BJ (cell line): ENCODE measurements around the gene TPGS1. TPM values are rescaled to one million over a fixed set of nuclear protein-coding genes. Genes with fewer than 3 reads are reported as not detected.

ENCODE experiments used
- CTCF ChIA-PET: fragments of 350-600 bp; formaldehyde crosslinking; extraction: SDS; loops from one replicate; lab custom pipeline; 2021; ENCODE audit warnings: antibody characterized with exemption, inconsistent platforms; lab: Yijun Ruan, JAX
- POLR2A ChIA-PET: fragments of 300-600 bp; sonication (Branson Sonifier 250); formaldehyde crosslinking; extraction: SDS; loops from one replicate; lab custom pipeline; 2021; ENCODE audit warnings: antibody characterized with exemption; lab: Charles Lee
- DNase-seq: peaks from one replicate; pipeline ENCODE4 v3.0.0-alpha.2; 2011; ENCODE audit warnings: low read depth
- H3K27me3 ChIP-seq: 2 replicates; pipeline ENCODE4 v1.6.0; 2011; ENCODE audit warnings: low read length; ENCODE audit not compliant: control insufficient read depth, insufficient read depth
- H3K36me3 ChIP-seq: 2 replicates; pipeline ENCODE4 v1.5.1; 2011; ENCODE audit warnings: low read length; ENCODE audit not compliant: control insufficient read depth, insufficient read depth
- H3K4me3 ChIP-seq: 2 replicates; pipeline ENCODE4 v1.5.1; 2011; ENCODE audit warnings: low read depth, mild to moderate bottlenecking, control low read depth, low read length
- polyA plus RNA-seq: library from polyadenylated mRNA; depleted of rRNA; stranded (reverse); fragments of >200 nt; gene quantifications from 2 replicates; pipeline ENCODE4 v1.2.3, GENCODE V29; 2011
- TF ChIP-seq, protein P1 (sequence below): IDR thresholded peaks from 2 replicates; pipeline ENCODE4 v1.5.1; 2011; ENCODE audit warnings: low read depth, mild to moderate bottlenecking, control low read depth, inconsistent platforms, low read length, moderate library complexity; ENCODE audit not compliant: insufficient read depth

The TPGS1 gene
- polyA plus RNA-seq, 1 experiment: 6.8 TPM

GRCh38 chr19:510606-511100 is 3.4 kb downstream of the TPGS1 start:
- CTCF ChIA-PET: interaction anchor here (0.7 to 3.2 kb wide), 14 partner anchors 11 to 167 kb away, joined by 3 to 34 read pairs (median 4); partner anchors contain the start of gene CDC34

GRCh38 chr19:511101-511851 is 4.0 kb downstream of the TPGS1 start:
- no peak for DNase-seq
- POLR2A ChIA-PET: no interaction called here
- H3K36me3 ChIP-seq: peaks cover 6% of the 10 kb centered on the region; the same call in 1 of the 2 replicates
- CTCF ChIA-PET: interaction anchor here (0.7 to 3.2 kb wide), 14 partner anchors 10 to 168 kb away, joined by 3 to 34 read pairs (median 4); partner anchors contain the start of gene CDC34
- no peak overlapping the region for H3K4me3 ChIP-seq
- TF ChIP-seq, protein P1, sequence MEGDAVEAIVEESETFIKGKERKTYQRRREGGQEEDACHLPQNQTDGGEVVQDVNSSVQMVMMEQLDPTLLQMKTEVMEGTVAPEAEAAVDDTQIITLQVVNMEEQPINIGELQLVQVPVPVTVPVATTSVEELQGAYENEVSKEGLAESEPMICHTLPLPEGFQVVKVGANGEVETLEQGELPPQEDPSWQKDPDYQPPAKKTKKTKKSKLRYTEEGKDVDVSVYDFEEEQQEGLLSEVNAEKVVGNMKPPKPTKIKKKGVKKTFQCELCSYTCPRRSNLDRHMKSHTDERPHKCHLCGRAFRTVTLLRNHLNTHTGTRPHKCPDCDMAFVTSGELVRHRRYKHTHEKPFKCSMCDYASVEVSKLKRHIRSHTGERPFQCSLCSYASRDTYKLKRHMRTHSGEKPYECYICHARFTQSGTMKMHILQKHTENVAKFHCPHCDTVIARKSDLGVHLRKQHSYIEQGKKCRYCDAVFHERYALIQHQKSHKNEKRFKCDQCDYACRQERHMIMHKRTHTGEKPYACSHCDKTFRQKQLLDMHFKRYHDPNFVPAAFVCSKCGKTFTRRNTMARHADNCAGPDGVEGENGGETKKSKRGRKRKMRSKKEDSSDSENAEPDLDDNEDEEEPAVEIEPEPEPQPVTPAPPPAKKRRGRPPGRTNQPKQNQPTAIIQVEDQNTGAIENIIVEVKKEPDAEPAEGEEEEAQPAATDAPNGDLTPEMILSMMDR: no peak
- H3K27me3 ChIP-seq: no peaks in the 10 kb centered on the region

More at GRCh38 chr19:510606-511100, 3.4 kb downstream of the TPGS1 start:
- POLR2A ChIA-PET: no interaction called here
- Histone ChIP-seq H3K27me3 (no peaks in the 10 kb centered on the region), H3K4me3 (no peak overlapping the region), H3K36me3 (peaks cover 6% of the 10 kb centered on the region; the same call in 1 of the 2 replicates)
- TF ChIP-seq, protein P1: peak; percentile 98
- no peak for DNase-seq

DNA sequence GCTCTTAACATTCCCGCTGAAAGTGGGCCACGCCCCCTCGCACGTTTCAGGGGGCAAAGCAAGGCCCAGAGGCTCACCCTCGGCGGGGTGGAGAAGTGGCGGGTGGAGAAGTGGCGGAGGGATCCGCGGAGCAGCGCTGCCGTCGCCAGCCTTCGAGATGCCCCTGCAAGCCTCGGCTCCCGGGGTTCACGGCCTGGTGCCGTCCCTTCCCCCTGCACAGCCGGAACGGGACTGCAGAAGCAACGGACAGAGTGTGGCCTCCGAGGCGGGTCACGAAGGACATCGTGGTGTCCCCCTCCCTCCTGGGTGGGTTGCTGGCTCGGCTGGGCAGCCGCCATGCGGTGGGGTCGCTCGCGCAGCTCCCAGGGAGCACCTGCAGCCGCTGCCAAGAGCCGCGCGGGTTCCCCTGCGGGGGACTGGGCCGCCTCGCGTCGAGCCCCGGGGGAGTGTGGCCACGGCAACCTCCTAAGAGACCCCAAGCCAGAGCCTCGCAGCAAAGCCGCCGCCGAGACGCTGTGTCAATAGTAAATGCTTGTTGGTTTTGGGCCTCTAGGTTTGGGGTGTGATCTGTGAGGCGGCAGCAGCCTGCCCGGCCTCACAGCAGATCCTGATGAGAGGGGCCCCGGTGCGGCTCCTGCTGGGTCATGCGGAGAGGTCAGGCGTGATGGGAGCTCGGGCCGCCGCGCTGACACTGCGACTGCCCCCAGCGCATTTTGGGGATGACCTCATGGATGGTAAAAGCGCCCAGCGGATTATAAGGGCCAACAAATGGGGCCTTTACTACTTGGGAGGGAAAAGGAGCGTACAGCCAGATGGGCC is 5.5 kb downstream of the TPGS1 start:
- TF ChIP-seq, protein P1: no peak
- DNase-seq: no peak
- H3K4me3 ChIP-seq: no peak overlapping the region
- ChIA-PET CTCF (interaction anchor here (0.6 to 1.0 kb wide), 2 partner anchors 20 to 129 kb away, joined by 3 to 4 read pairs; no protein-coding TSS in a partner anchor), POLR2A (no interaction called here)
- H3K36me3 ChIP-seq: peaks cover 6% of the 10 kb centered on the region; the same call in 1 of the 2 replicates
- no peaks in the 10 kb centered on the region for H3K27me3 ChIP-seq

DNA sequence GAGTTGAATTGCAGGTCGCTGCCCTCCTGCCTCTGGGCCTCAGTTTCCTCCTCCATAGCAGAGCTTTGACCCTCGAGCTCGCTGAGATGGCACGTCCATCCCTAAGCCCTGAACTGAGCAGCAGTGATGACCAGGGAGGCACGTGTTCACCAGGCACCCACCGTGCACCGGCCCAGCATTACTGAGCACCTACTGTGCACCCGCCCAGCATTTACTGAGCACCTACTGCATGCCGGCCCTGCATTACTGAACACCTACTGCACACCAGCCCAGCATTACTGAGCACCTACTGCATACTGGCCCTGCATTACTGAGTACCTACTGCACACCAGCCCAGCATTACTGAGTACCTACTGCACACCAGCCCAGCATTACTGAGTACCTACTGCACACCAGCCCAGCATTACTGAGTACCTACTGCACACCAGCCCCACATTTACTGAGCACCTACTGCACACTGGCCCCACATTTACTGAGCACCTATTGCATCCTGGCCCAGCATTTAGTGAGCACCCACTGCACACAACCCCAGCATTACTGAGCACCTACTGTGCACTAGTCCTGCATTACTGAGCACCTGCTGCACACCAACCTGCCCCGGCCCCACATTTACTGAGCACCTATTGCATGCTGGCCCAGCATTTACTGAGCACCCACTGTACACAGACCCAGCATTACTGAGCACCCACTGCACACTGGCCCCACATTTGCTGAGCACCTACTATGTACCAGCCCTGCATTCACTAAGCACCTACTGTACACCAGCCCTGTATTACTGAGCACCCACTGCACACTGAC is 6.3 kb downstream of the TPGS1 start:
- no peak for DNase-seq
- H3K36me3 ChIP-seq: peaks cover 6% of the 10 kb centered on the region; the same call in 1 of the 2 replicates
- TF ChIP-seq, protein P1: no peak
- ChIA-PET POLR2A (no interaction called here), CTCF (interaction anchor here (1.0 kb wide), 1 partner anchor 19 kb away, joined by 3 read pairs; no protein-coding TSS in a partner anchor)
- H3K4me3 ChIP-seq: no peak overlapping the region
- H3K27me3 ChIP-seq: no peaks in the 10 kb centered on the region
